Measurements from ENCODE around the gene CD1E.

CD1E gene

DNA sequence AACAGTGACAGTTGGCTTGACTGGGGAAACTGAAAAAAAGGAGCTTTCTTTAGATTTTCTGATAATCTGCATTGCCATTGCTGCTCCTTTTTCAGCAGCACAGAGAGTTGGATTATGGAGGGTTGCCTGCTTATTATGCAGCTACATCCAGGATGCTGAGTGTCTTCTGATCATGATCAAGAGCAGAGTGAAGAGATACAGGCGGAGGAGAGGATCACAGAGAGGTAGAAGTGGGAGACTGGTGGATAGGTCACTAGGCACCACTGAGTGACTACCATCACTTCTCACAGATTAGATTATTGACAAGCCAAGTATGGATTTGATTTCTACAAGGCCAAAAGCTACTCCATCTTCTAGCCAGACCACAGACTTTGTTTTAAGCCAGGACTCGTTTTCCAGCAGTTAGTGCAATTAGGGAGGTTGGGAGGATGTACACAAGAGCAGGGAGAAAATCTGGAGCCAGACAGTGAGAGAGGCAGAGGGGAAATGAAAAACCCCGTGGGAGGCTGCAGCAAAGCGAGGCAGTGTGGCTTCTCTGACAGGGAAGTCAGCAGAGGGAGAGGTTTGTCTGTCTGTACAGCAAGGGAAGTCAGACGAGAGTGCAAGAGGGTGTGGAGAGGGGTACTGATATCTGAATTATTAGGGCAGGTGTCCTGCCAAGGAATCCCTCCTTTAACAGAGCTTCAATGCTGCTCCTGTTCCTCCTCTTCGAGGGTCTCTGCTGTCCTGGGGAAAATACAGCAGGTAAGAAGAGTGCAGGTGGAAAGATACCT is at the start of gene CD1E:
CD1E (plus strand) TSS at position 592 of the 773 bp plus-strand sequence; CDS start at position 687, 95 bp downstream.
- TF ChIP-seq, protein P1, sequence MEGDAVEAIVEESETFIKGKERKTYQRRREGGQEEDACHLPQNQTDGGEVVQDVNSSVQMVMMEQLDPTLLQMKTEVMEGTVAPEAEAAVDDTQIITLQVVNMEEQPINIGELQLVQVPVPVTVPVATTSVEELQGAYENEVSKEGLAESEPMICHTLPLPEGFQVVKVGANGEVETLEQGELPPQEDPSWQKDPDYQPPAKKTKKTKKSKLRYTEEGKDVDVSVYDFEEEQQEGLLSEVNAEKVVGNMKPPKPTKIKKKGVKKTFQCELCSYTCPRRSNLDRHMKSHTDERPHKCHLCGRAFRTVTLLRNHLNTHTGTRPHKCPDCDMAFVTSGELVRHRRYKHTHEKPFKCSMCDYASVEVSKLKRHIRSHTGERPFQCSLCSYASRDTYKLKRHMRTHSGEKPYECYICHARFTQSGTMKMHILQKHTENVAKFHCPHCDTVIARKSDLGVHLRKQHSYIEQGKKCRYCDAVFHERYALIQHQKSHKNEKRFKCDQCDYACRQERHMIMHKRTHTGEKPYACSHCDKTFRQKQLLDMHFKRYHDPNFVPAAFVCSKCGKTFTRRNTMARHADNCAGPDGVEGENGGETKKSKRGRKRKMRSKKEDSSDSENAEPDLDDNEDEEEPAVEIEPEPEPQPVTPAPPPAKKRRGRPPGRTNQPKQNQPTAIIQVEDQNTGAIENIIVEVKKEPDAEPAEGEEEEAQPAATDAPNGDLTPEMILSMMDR (conservative IDR thresholded peaks at IDR 0.05; ENCODE audit: low read depth, low read length) = no peak
- DNase-seq (ENCODE audit: low read depth) = no peak
- no peak within 1 kb of the TSS for H3K4me3 ChIP-seq (ENCODE audit: low read depth, low read length)

DNA sequence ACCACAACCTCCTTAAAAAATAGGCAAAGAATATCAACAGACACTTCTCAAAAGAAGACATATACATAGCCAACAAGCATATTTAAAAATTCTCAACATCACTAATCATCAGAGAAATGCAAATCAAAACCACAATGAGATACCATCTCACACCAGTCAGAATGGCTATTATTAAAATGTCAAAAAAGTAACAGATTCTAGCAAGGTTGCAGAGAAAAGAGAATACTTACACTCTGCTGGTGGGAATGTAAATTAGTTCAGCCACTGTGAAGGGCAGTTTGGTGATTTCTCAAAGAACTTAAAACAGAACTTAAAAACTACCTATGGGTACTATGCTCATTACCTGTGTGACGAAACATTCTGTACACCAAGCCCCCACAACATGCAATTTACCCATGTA is 43.1 kb upstream of the CD1E start:
- DNase-seq (ENCODE audit: low read depth) = no peak
- no peak overlapping the region for H3K4me3 ChIP-seq (ENCODE audit: low read depth, low read length)
- TF ChIP-seq, protein P1 (conservative IDR thresholded peaks at IDR 0.05; ENCODE audit: low read depth, low read length) = no peak

DNA sequence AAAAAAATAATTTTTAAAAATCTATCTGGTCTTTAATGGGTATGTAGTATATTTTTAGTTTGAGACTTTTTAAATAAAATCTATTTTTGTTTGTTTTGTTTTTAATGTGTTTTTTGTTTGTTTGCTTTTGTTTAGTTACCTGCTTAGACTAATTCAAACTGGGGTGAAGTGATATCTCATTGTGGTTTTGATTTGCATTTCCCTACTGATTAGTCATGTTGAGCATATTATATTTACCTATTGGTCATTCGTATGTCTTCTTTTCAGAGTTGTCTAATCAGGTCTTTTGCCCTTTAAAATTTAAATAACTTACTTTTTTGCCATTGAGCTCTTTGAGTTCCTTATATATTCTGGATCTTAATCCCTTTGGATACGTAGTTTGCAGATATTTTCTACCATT is 42.6 kb upstream of the CD1E start:
- TF ChIP-seq, protein P1 (conservative IDR thresholded peaks at IDR 0.05; ENCODE audit: low read depth, low read length) = no peak
- H3K4me3 ChIP-seq (ENCODE audit: low read depth, low read length) = no peak overlapping the region
- DNase-seq (ENCODE audit: low read depth) = no peak

DNA sequence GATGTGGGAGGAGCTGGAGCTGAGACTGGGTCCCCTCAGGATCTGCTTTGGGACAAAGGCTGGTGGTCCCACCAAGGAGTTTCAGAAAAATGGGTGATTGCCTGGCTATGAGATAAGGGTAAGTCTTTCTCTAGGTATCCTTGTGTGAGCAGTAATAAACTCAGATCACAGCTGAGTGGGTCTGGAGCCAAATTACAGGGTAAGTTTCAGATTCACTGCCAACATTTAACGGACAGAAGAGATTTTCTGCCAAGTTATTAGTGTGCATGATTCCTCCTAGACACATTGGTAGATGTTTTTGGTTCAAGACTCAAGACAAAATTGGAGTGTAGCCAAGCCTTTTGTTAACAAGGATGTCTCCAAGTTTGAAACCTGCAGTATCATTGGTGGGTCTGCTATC is 29.8 kb upstream of the CD1E start:
- TF ChIP-seq, protein P1 (conservative IDR thresholded peaks at IDR 0.05; ENCODE audit: low read depth, low read length) = no peak
- H3K4me3 ChIP-seq (ENCODE audit: low read depth, low read length) = no peak overlapping the region

DNA sequence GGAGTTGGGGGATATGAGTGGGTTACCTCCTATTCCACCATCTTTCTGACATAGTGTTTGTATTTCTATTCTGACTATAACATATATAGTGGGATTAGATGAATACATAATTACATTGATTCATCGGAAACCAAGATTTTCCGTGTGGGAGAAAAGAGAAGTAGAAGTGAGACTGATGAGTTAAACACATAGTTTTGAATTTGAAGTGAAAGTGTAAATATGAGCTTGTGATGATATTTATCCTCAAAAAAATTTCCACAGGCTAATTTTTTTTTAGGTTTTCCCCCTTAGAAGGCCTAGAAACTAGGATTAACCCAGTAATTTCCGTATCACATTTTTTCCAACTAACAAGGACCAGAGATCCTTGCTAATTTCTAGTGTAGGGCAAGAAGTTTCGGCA is 29.3 kb upstream of the CD1E start:
- no peak overlapping the region for H3K4me3 ChIP-seq (ENCODE audit: low read depth, low read length)
- DNase-seq (ENCODE audit: low read depth) = no peak
- TF ChIP-seq, protein P1 (conservative IDR thresholded peaks at IDR 0.05; ENCODE audit: low read depth, low read length) = no peak

More for the DNA sequence above, 29.8 kb upstream of the CD1E start:
- DNase-seq (ENCODE audit: low read depth) = no peak

DNA sequence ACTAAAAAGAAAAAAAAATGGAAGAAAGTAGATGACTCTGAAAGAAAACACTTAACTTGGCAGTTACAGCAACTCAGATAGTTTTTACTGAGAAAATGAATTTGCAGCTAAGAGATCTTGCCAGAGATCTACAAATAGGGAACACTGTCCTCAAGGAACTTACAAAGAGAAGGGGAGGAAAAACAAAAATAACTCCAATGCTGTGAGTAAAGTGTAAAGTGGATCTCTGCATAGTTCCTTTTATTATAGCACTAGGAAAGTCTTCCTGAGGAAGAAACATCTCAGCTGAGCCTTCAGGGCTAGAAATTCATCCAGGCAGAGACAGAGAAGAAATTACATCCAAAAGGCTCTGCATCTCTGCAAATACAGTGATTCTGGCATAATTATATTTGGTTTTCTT is 26.2 kb upstream of the CD1E start:
- DNase-seq (ENCODE audit: low read depth) = no peak
- TF ChIP-seq, protein P1 (conservative IDR thresholded peaks at IDR 0.05; ENCODE audit: low read depth, low read length) = no peak

DNA sequence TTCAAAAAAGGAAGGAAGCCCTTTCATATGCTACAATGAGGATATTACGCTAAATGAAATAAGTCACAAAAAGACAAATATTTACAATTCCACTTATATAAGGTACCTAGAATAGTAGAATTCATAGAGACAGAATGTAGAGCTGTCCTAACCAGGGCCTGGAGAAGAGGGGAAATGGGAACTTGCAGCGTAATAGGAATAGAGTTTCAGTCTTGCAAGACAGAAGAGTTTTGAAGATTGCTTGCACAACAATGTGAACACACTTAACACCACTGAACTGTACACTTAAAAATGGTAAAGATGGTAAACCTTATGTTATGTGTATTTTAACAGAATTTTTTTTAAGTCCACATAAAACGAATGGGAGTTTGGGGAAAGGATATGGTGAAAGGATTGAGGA is 25.3 kb upstream of the CD1E start:
- no peak for DNase-seq (ENCODE audit: low read depth)
- H3K4me3 ChIP-seq (ENCODE audit: low read depth, low read length) = no peak overlapping the region
- TF ChIP-seq, protein P1 (conservative IDR thresholded peaks at IDR 0.05; ENCODE audit: low read depth, low read length) = no peak

More for the DNA sequence above, 26.2 kb upstream of the CD1E start:
- H3K4me3 ChIP-seq (ENCODE audit: low read depth, low read length) = no peak overlapping the region
